Colonic mucosa (tissue), 4 donors: ENCODE results near the gene TAF7L. TPM values are rescaled to one million over a fixed set of nuclear protein-coding genes. Genes with fewer than 3 reads are reported as not detected.

Experiments
- DNase-seq: peaks from one replicate; pipeline ENCODE4 v3.0.0-alpha.2; 2020
- H3K27ac ChIP-seq: fragments of 200-600 bp; one replicate; pipeline ENCODE4 v1.8.0; 2021
- H3K27me3 ChIP-seq: fragments of 200-600 bp; one replicate; pipeline ENCODE4 v1.8.0; 2021
- H3K36me3 ChIP-seq: fragments of 200-600 bp; one replicate; pipeline ENCODE4 v1.8.0; 2021
- H3K4me1 ChIP-seq: fragments of 200-600 bp; one replicate; pipeline ENCODE4 v1.8.0; 2021; ENCODE audit warnings: mild to moderate bottlenecking
- H3K4me3 ChIP-seq: fragments of 200-600 bp; one replicate; pipeline ENCODE4 v1.8.0; 2021
- H3K9ac ChIP-seq, 2 donors: one replicate each; pipeline ENCODE4 v1.7.0; 2013; ENCODE audit warnings: control low read depth in 2 of 2, low read depth in 2 of 2, low read length in 2 of 2
- H3K9me3 ChIP-seq: fragments of 200-600 bp; one replicate; pipeline ENCODE4 v1.8.0; 2021
- intact Hi-C: fragments of 100-400 bp; cut with DNase I; formaldehyde crosslinking; loops from one replicate; pipeline ENCODE4 v1.14.1; 2022
- total RNA-seq, 2 donors: library from RNA; stranded (reverse); fragmentation: NEBNext Ultra II Directional in 1 of 2; extraction: Animal tissue kit (Norgen Biotek cat#: 25700) in 1 of 2; gene quantifications; one replicate each; pipeline ENCODE4 v1.2.1, GENCODE V29; 2021
- TF ChIP-seq, protein P1 (sequence below): fragments of 200-600 bp; IDR thresholded peaks from one replicate; pipeline ENCODE4 v1.8.0; 2022; ENCODE audit warnings: antibody characterized with exemption, mild to moderate bottlenecking
- donor health status: healthy.
- donor health status: DM: no; HTN: no; CAD: no.
- donor health status: DM: no; HTN: no; CAD: no.

Gene TAF7L
- total RNA-seq, 2 donors from 2014 or later = not detected

DNA sequence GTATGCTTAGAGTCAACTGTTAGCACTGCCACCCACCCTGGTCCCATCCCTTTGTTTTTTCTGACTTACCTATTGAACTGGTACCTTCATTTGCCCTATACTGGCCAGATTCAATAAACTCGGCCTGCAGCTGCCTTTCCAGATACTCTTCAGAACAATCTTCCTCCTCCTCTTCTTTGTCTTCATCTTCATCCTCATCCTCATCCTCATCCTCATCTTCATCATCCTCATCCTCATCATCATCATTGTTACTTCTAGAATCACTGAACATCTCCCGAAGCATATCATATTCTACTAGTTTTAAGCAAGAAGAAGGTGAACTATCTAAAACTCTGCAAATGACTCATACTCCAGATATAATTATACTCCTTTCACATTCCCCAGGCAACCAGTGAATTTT lies 14.9 kb downstream of the TAF7L start:
- intact Hi-C loops = no loop called here

DNA sequence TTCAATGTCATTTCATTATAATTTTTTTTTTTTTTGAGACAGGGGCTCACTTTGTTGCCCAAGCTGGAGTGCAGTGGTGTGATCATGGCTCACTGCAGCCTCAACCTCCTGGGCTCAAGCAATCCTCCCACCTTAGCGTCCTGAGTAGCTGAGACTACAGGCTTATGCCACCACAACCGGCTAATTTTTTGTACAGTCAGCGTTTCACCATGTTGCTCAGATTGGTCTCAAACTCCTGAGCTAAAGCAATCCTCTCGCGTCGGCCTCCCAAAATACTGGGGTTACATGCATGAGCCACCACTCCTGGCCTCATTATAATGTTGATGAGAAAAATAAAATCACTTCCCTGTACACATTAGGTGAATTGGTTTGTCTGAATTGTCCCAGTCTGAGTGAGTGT lies 16.9 kb downstream of the TAF7L start:
- Histone ChIP-seq H3K9me3 (no peaks in the 10 kb centered on the region), H3K36me3 (no peaks in the 10 kb centered on the region), H3K9ac (no peak overlapping the region), H3K4me1 (no peaks in the 10 kb centered on the region), H3K27ac (no peak overlapping the region), H3K27me3 (no peaks in the 10 kb centered on the region), H3K4me3 (no peak overlapping the region)
- TF ChIP-seq, protein P1, sequence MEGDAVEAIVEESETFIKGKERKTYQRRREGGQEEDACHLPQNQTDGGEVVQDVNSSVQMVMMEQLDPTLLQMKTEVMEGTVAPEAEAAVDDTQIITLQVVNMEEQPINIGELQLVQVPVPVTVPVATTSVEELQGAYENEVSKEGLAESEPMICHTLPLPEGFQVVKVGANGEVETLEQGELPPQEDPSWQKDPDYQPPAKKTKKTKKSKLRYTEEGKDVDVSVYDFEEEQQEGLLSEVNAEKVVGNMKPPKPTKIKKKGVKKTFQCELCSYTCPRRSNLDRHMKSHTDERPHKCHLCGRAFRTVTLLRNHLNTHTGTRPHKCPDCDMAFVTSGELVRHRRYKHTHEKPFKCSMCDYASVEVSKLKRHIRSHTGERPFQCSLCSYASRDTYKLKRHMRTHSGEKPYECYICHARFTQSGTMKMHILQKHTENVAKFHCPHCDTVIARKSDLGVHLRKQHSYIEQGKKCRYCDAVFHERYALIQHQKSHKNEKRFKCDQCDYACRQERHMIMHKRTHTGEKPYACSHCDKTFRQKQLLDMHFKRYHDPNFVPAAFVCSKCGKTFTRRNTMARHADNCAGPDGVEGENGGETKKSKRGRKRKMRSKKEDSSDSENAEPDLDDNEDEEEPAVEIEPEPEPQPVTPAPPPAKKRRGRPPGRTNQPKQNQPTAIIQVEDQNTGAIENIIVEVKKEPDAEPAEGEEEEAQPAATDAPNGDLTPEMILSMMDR = no peak
- no peak for DNase-seq
- intact Hi-C loops = no loop called here

More for the DNA sequence above, 14.9 kb downstream of the TAF7L start:
- H3K9me3 ChIP-seq = no peaks in the 10 kb centered on the region
- no peaks in the 10 kb centered on the region for H3K27me3 ChIP-seq
- H3K9ac ChIP-seq = no peak overlapping the region
- H3K4me3 ChIP-seq = no peak overlapping the region
- no peak overlapping the region for H3K27ac ChIP-seq
- DNase-seq = no peak
- no peaks in the 10 kb centered on the region for H3K36me3 ChIP-seq
- TF ChIP-seq, protein P1 = no peak
- no peaks in the 10 kb centered on the region for H3K4me1 ChIP-seq

DNA sequence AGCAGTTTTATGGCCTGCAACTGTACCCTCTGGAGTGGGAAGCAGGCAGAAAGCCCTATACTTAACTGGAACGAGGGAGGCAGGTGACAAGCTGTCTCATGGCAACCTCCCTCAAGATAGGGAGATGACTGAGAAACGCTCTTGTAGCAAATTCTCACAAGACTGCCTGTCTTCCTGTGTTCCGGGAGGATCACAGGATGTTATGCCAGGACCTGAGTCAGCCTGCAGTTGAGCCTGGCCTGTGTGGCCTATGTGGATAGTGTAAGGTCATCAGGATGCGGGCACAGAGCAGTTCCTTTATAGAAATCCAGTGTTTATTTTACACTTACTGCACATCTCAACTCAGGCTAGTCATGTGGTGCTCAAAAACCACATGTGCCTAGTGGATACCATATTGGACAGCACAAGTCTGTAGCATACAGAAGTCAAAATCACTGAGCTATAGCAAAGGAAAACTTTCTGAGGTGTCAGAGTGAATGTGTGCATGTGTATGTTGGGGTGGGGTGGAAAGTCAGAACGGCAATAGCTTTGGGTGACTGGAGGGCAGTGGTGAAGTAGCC lies 25.2 kb downstream of the TAF7L start:
- Histone ChIP-seq H3K4me3 (no peak overlapping the region), H3K27ac (no peak overlapping the region), H3K9ac (no peak overlapping the region), H3K4me1 (no peaks in the 10 kb centered on the region), H3K9me3 (no peaks in the 10 kb centered on the region), H3K36me3 (no peaks in the 10 kb centered on the region), H3K27me3 (no peaks in the 10 kb centered on the region)
- TF ChIP-seq, protein P1 = no peak
- intact Hi-C loops = no loop called here
- DNase-seq = no peak

DNA sequence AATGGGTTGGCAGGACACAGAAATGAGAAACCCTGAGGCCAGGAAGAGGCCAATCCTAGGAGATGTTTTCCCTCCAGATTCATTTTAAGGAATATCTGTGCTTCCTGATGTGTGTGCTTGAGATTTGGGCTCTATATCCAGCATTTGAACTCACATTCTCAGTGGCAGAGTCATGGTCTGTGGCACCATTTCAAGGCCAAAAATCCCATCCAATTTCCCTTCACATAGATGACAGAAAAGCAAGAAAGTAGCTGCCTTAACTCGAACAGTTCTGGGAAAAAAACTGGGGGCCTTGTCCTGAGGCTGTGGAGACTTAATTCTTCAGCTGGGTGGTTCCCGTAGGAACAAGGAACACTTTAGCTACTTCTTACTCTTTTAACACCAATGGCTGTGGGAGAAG lies 27.4 kb downstream of the TAF7L start:
- no peak overlapping the region for H3K4me3 ChIP-seq
- TF ChIP-seq, protein P1 = no peak
- H3K27me3 ChIP-seq = no peaks in the 10 kb centered on the region
- H3K4me1 ChIP-seq = no peaks in the 10 kb centered on the region
- H3K9ac ChIP-seq = no peak overlapping the region
- H3K27ac ChIP-seq = no peak overlapping the region
- intact Hi-C loops = no loop called here
- no peaks in the 10 kb centered on the region for H3K9me3 ChIP-seq
- DNase-seq = no peak
- no peaks in the 10 kb centered on the region for H3K36me3 ChIP-seq

DNA sequence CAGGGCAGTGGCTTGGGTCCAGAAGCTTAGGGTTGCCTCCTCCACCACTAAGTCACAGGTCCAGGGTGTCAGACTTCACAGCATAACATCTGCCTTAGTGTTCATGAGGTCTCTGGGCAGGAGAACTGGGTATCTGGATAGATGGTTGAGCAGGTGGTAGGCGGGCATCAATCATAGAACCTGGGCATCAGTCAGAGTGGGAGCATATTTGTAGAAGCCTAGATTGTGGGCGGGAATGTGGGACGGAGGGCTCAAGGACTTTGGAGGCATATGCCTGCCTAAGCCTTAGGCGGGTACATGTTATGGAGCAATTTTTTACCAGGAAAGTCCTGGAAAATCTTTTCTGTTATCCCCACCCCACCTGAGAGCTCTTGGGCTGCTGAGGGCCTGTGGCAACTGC lies 28.5 kb downstream of the TAF7L start:
- no peaks in the 10 kb centered on the region for H3K36me3 ChIP-seq
- no peak overlapping the region for H3K9ac ChIP-seq
- TF ChIP-seq, protein P1 = no peak
- H3K27ac ChIP-seq = no peak overlapping the region
- DNase-seq = no peak
- intact Hi-C loops = no loop called here
- no peak overlapping the region for H3K4me3 ChIP-seq
- no peaks in the 10 kb centered on the region for H3K9me3 ChIP-seq
- no peaks in the 10 kb centered on the region for H3K4me1 ChIP-seq
- H3K27me3 ChIP-seq = no peaks in the 10 kb centered on the region

DNA sequence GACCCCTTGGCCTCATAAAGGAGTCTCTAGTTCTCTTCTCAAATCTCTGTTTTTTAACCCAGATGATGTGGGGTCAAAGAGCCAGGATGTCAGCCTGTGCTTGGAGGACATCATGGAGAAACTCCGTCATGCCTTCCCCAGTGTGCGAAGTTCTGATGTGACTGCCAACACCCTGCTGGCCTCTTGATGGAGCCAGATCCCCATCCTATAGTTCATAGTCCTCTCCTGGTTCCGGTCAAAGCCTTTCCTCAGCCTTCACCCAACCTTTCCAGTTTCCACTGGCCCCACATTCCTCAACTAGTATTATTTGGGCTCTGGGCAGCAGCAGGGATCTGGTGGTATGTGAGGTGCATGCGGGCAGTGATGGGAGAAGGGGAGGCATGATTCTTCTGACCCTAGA lies 30.7 kb downstream of the TAF7L start:
- no peak overlapping the region for H3K27ac ChIP-seq
- no peak for DNase-seq
- H3K4me3 ChIP-seq = no peak overlapping the region
- no peak overlapping the region for H3K9ac ChIP-seq
- no peaks in the 10 kb centered on the region for H3K27me3 ChIP-seq
- no peaks in the 10 kb centered on the region for H3K9me3 ChIP-seq
- intact Hi-C loops = no loop called here
- no peaks in the 10 kb centered on the region for H3K4me1 ChIP-seq
- H3K36me3 ChIP-seq = no peaks in the 10 kb centered on the region
- TF ChIP-seq, protein P1 = no peak
